ENCODE measurements around the gene TACSTD2. TPM values are rescaled to one million over a fixed set of nuclear protein-coding genes. Genes with fewer than 3 reads are reported as not detected.
"Not testable (repeated sequence)": the region's sequence is repeated elsewhere in the genome, so short reads cannot be mapped to it uniquely, and the experiment has no call there.

TACSTD2 gene
- total and polyA plus RNA-seq, 2 of the 4 experiments (the other 2 are of a cell fraction): not detected

DNA sequence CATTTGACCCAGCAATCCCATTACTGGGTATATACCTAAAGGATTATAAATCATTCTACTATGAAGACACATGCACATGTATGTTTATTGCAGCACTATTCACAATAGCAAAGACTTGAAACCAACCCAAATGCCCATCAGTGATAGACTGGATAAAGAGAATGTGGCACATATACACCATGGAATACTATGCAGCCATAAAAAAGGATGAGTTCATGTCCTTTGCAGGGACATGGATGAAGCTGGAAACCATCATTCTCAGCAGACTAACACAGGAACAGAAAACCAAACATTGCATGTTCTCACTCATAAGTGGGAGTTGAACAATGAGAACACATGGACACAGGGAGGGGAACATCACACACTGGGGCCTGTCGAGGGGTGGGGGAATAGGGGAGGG is 13.3 kb downstream of the TACSTD2 start:
- DNase-seq; H4K20me1 ChIP-seq (ENCODE audit: insufficient read depth, low read length); H2BK20ac ChIP-seq (ENCODE audit: low read depth, low read length); H4K91ac ChIP-seq (ENCODE audit: insufficient read depth, low read depth, low read length); BruUV-seq (replicated peaks); dilution Hi-C loops (cut with HindIII; ENCODE audit: low sequenced_read_pairs, unreplicated experiment); H3K79me1 ChIP-seq (ENCODE audit: low read depth in 1 of 2, low read length in 2 of 2); H3K14ac ChIP-seq (replicated peaks; ENCODE audit: low read depth, low read length); ATAC-seq (ENCODE audit: low read depth); in situ Hi-C loops (cut with MboI; ENCODE audit: low sequenced_read_pairs); H3K23ac ChIP-seq (ENCODE audit: low read depth, low read length); H3K4me3 ChIP-seq (ENCODE audit: insufficient read depth, low read depth, low read length); H3K4me1 ChIP-seq (ENCODE audit: control insufficient read depth, insufficient read depth, low read length); H2BK120ac ChIP-seq (ENCODE audit: low read depth, low read length); H2BK5ac ChIP-seq (ENCODE audit: low read depth, low read length, poor library complexity, severe bottlenecking); intact Hi-C loops (cut with micrococcal nuclease); H3K4me2 ChIP-seq (ENCODE audit: low read depth, low read length); H3K9me1 ChIP-seq (ENCODE audit: insufficient read depth, low read length); H2AK5ac ChIP-seq (ENCODE audit: low read depth, low read length); H4K5ac ChIP-seq (ENCODE audit: low read depth, low read length); H3K27ac ChIP-seq (ENCODE audit: insufficient read depth, low read length); H4K8ac ChIP-seq (ENCODE audit: low read depth in 2 of 2, low read length in 2 of 2); H2BK15ac ChIP-seq (ENCODE audit: low read depth, low read length); CTCF ChIA-PET; H3K36me3 ChIP-seq (ENCODE audit: control insufficient read depth, insufficient read depth, low read length); H2AFZ ChIP-seq (replicated peaks; ENCODE audit: low read length, poor library complexity); POLR2A ChIA-PET (ENCODE audit: unreplicated experiment); H3K9me3 ChIP-seq (ENCODE audit: control insufficient read depth, insufficient read depth, low read length); H3K4ac ChIP-seq (ENCODE audit: low read depth, low read length); H3K56ac ChIP-seq (ENCODE audit: extremely low read depth, insufficient read depth, low read length); H2AK9ac ChIP-seq (replicated peaks; ENCODE audit: low read depth, low read length, poor library complexity); H3K9ac ChIP-seq (ENCODE audit: low read depth, low read length); H3K18ac ChIP-seq (ENCODE audit: low read depth, low read length): not testable (repeated sequence)
- no CpG with 5 or more reads among the region's 1 CpG for WGBS, 2 experiments (ENCODE audit: extremely low coverage in 2 of 2, insufficient read length in 1 of 2)
- peaks cover 14% of the 10 kb centered on the region for H3K27me3 ChIP-seq (ENCODE audit: control insufficient read depth, insufficient read depth, low read length)

All from IMR-90 (cell line).